Measurements from ENCODE around the gene DOCK1.

The DOCK1 gene

GRCh38 chr10:127315888-127316287, 410.7 kb downstream of the DOCK1 start:
- H3K23ac ChIP-seq (ENCODE audit: low read length), result no peak overlapping the region
- no peak overlapping the region for H2BK120ac ChIP-seq (ENCODE audit: low read depth, low read length)
- no peaks in the 10 kb centered on the region for H3K36me3 ChIP-seq (ENCODE audit: control insufficient read depth, insufficient read depth, low read length)
- no peak overlapping the region for H3K4ac ChIP-seq (ENCODE audit: low read depth, low read length)
- no peaks in the 10 kb centered on the region for H3K79me1 ChIP-seq (ENCODE audit: low read length)
- no peak overlapping the region for H3K18ac ChIP-seq (ENCODE audit: low read length)
- no peak overlapping the region for H3K9ac ChIP-seq (ENCODE audit: low read length)
- no peak overlapping the region for H3K56ac ChIP-seq (ENCODE audit: low read length)
- H2BK5ac ChIP-seq (ENCODE audit: low read length), result no peak overlapping the region
- H4K5ac ChIP-seq (ENCODE audit: low read length), result no peak overlapping the region
- H3K79me2 ChIP-seq (ENCODE audit: control insufficient read depth, insufficient read depth, low read length), result no peaks in the 10 kb centered on the region
- H2AK5ac ChIP-seq (ENCODE audit: low read length), result no peak overlapping the region
- no peak overlapping the region for H4K8ac ChIP-seq (ENCODE audit: low read depth, low read length)
- H3K4me2 ChIP-seq (ENCODE audit: low read length), result no peak overlapping the region
- H3K4me1 ChIP-seq (ENCODE audit: control insufficient read depth, low read depth, low read length), result no peaks in the 10 kb centered on the region
- no peak overlapping the region for H3K27ac ChIP-seq (ENCODE audit: low read depth, low read length)
- no peak overlapping the region for H3K4me3 ChIP-seq (ENCODE audit: low read length)
- H2BK15ac ChIP-seq (replicated peaks; ENCODE audit: low read depth), result no peak overlapping the region
- H3K27me3 ChIP-seq (ENCODE audit: insufficient read depth, low read length, poor library complexity), result no peaks in the 10 kb centered on the region
- no CpG with 5 or more reads among the region's 5 CpGs for WGBS (ENCODE audit: extremely low coverage, insufficient coverage, low lambda C conversion rate)
- DNase-seq, result no peak

GRCh38 chr10:127318396-127318795, 413.2 kb downstream of the DOCK1 start:
- Histone ChIP-seq H4K5ac (ENCODE audit: low read length) (no peak overlapping the region), H2BK5ac (ENCODE audit: low read length) (no peak overlapping the region), H3K4ac (ENCODE audit: low read depth, low read length) (no peak overlapping the region), H3K4me2 (ENCODE audit: low read length) (no peak overlapping the region), H2AK5ac (ENCODE audit: low read length) (no peak overlapping the region), H3K27ac (ENCODE audit: low read depth, low read length) (no peak overlapping the region), H3K18ac (ENCODE audit: low read length) (no peak overlapping the region), H3K56ac (ENCODE audit: low read length) (no peak overlapping the region), H3K79me2 (ENCODE audit: control insufficient read depth, insufficient read depth, low read length) (no peaks in the 10 kb centered on the region), H3K4me3 (ENCODE audit: low read length) (no peak overlapping the region), H4K8ac (ENCODE audit: low read depth, low read length) (no peak overlapping the region), H3K9ac (ENCODE audit: low read length) (no peak overlapping the region), H3K4me1 (ENCODE audit: control insufficient read depth, low read depth, low read length) (no peaks in the 10 kb centered on the region), H3K27me3 (ENCODE audit: insufficient read depth, low read length, poor library complexity) (no peaks in the 10 kb centered on the region), H3K23ac (ENCODE audit: low read length) (no peak overlapping the region), H3K36me3 (ENCODE audit: control insufficient read depth, insufficient read depth, low read length) (no peaks in the 10 kb centered on the region), H2BK120ac (ENCODE audit: low read depth, low read length) (no peak overlapping the region), H2BK15ac (replicated peaks; ENCODE audit: low read depth) (no peak overlapping the region), H3K79me1 (ENCODE audit: low read length) (no peaks in the 10 kb centered on the region)
- no CpG with 5 or more reads among the region's 6 CpGs for WGBS (ENCODE audit: extremely low coverage, insufficient coverage, low lambda C conversion rate)
- DNase-seq, result no peak

GRCh38 chr10:127319271-127319670, 414.0 kb downstream of the DOCK1 start:
- Histone ChIP-seq H2BK120ac (ENCODE audit: low read depth, low read length) (no peak overlapping the region), H4K8ac (ENCODE audit: low read depth, low read length) (no peak overlapping the region)

GRCh38 chr10:127319691-127320090, 414.5 kb downstream of the DOCK1 start:
- no peak overlapping the region for H2BK5ac ChIP-seq (ENCODE audit: low read length)
- no peak overlapping the region for H2BK15ac ChIP-seq (replicated peaks; ENCODE audit: low read depth)
- WGBS (ENCODE audit: extremely low coverage, insufficient coverage, low lambda C conversion rate), result no CpG with 5 or more reads among the region's 10 CpGs
- DNase-seq, result no peak
- no peaks in the 10 kb centered on the region for H3K79me1 ChIP-seq (ENCODE audit: low read length)
- no peak overlapping the region for H3K4me3 ChIP-seq (ENCODE audit: low read length)
- no peak overlapping the region for H2BK120ac ChIP-seq (ENCODE audit: low read depth, low read length)
- no peaks in the 10 kb centered on the region for H3K79me2 ChIP-seq (ENCODE audit: control insufficient read depth, insufficient read depth, low read length)
- H3K27ac ChIP-seq (ENCODE audit: low read depth, low read length), result no peak overlapping the region
- H4K8ac ChIP-seq (ENCODE audit: low read depth, low read length), result no peak overlapping the region
- H3K27me3 ChIP-seq (ENCODE audit: insufficient read depth, low read length, poor library complexity), result no peaks in the 10 kb centered on the region
- H3K18ac ChIP-seq (ENCODE audit: low read length), result no peak overlapping the region
- H3K23ac ChIP-seq (ENCODE audit: low read length), result no peak overlapping the region
- H3K4me2 ChIP-seq (ENCODE audit: low read length), result no peak overlapping the region
- no peaks in the 10 kb centered on the region for H3K36me3 ChIP-seq (ENCODE audit: control insufficient read depth, insufficient read depth, low read length)
- H2AK5ac ChIP-seq (ENCODE audit: low read length), result no peak overlapping the region
- H3K4ac ChIP-seq (ENCODE audit: low read depth, low read length), result no peak overlapping the region
- H4K5ac ChIP-seq (ENCODE audit: low read length), result no peak overlapping the region
- no peak overlapping the region for H3K56ac ChIP-seq (ENCODE audit: low read length)
- H3K9ac ChIP-seq (ENCODE audit: low read length), result no peak overlapping the region
- H3K4me1 ChIP-seq (ENCODE audit: control insufficient read depth, low read depth, low read length), result no peaks in the 10 kb centered on the region

More at GRCh38 chr10:127319271-127319670, 414.0 kb downstream of the DOCK1 start:
- no peak overlapping the region for H3K4me2 ChIP-seq (ENCODE audit: low read length)
- H3K9ac ChIP-seq (ENCODE audit: low read length), result no peak overlapping the region
- no peak overlapping the region for H3K4me3 ChIP-seq (ENCODE audit: low read length)
- no CpG with 5 or more reads among the region's 9 CpGs for WGBS (ENCODE audit: extremely low coverage, insufficient coverage, low lambda C conversion rate)
- H2BK5ac ChIP-seq (ENCODE audit: low read length), result no peak overlapping the region
- no peaks in the 10 kb centered on the region for H3K36me3 ChIP-seq (ENCODE audit: control insufficient read depth, insufficient read depth, low read length)
- no peak overlapping the region for H3K18ac ChIP-seq (ENCODE audit: low read length)
- no peak overlapping the region for H2AK5ac ChIP-seq (ENCODE audit: low read length)
- H3K4ac ChIP-seq (ENCODE audit: low read depth, low read length), result no peak overlapping the region
- H3K79me2 ChIP-seq (ENCODE audit: control insufficient read depth, insufficient read depth, low read length), result no peaks in the 10 kb centered on the region
- no peaks in the 10 kb centered on the region for H3K4me1 ChIP-seq (ENCODE audit: control insufficient read depth, low read depth, low read length)
- no peak overlapping the region for H2BK15ac ChIP-seq (replicated peaks; ENCODE audit: low read depth)
- H3K23ac ChIP-seq (ENCODE audit: low read length), result no peak overlapping the region
- H3K56ac ChIP-seq (ENCODE audit: low read length), result no peak overlapping the region
- H3K27ac ChIP-seq (ENCODE audit: low read depth, low read length), result no peak overlapping the region
- no peaks in the 10 kb centered on the region for H3K27me3 ChIP-seq (ENCODE audit: insufficient read depth, low read length, poor library complexity)
- H4K5ac ChIP-seq (ENCODE audit: low read length), result no peak overlapping the region
- no peaks in the 10 kb centered on the region for H3K79me1 ChIP-seq (ENCODE audit: low read length)
- no peak for DNase-seq

GRCh38 chr10:127320176-127320575, 414.9 kb downstream of the DOCK1 start:
- Histone ChIP-seq H2AK5ac (ENCODE audit: low read length) (no peak overlapping the region), H4K5ac (ENCODE audit: low read length) (no peak overlapping the region)
- no CpG with 5 or more reads among the region's 9 CpGs for WGBS (ENCODE audit: extremely low coverage, insufficient coverage, low lambda C conversion rate)

GRCh38 chr10:127322286-127322685, 417.1 kb downstream of the DOCK1 start:
- Histone ChIP-seq H3K79me1 (ENCODE audit: low read length) (no peaks in the 10 kb centered on the region), H3K79me2 (ENCODE audit: control insufficient read depth, insufficient read depth, low read length) (no peaks in the 10 kb centered on the region), H3K56ac (ENCODE audit: low read length) (no peak overlapping the region), H3K9ac (ENCODE audit: low read length) (no peak overlapping the region), H3K4me3 (ENCODE audit: low read length) (no peak overlapping the region), H2AK5ac (ENCODE audit: low read length) (no peak overlapping the region), H2BK15ac (replicated peaks; ENCODE audit: low read depth) (no peak overlapping the region), H2BK120ac (ENCODE audit: low read depth, low read length) (no peak overlapping the region), H3K23ac (ENCODE audit: low read length) (no peak overlapping the region), H3K4me1 (ENCODE audit: control insufficient read depth, low read depth, low read length) (no peaks in the 10 kb centered on the region), H3K36me3 (ENCODE audit: control insufficient read depth, insufficient read depth, low read length) (no peaks in the 10 kb centered on the region), H3K27me3 (ENCODE audit: insufficient read depth, low read length, poor library complexity) (no peaks in the 10 kb centered on the region), H2BK5ac (ENCODE audit: low read length) (no peak overlapping the region), H3K27ac (ENCODE audit: low read depth, low read length) (no peak overlapping the region), H3K4ac (ENCODE audit: low read depth, low read length) (no peak overlapping the region), H4K8ac (ENCODE audit: low read depth, low read length) (no peak overlapping the region), H3K18ac (ENCODE audit: low read length) (no peak overlapping the region), H3K4me2 (ENCODE audit: low read length) (no peak overlapping the region), H4K5ac (ENCODE audit: low read length) (no peak overlapping the region)
- DNase-seq, result no peak
- WGBS (ENCODE audit: extremely low coverage, insufficient coverage, low lambda C conversion rate), result no CpG with 5 or more reads among the region's 1 CpG

More at GRCh38 chr10:127320176-127320575, 414.9 kb downstream of the DOCK1 start:
- H3K4me2 ChIP-seq (ENCODE audit: low read length), result no peak overlapping the region
- no peak overlapping the region for H3K18ac ChIP-seq (ENCODE audit: low read length)
- no peak overlapping the region for H2BK5ac ChIP-seq (ENCODE audit: low read length)
- no peaks in the 10 kb centered on the region for H3K79me1 ChIP-seq (ENCODE audit: low read length)
- no peaks in the 10 kb centered on the region for H3K27me3 ChIP-seq (ENCODE audit: insufficient read depth, low read length, poor library complexity)
- no peak overlapping the region for H4K8ac ChIP-seq (ENCODE audit: low read depth, low read length)
- H3K4me3 ChIP-seq (ENCODE audit: low read length), result no peak overlapping the region
- DNase-seq, result no peak
- H2BK120ac ChIP-seq (ENCODE audit: low read depth, low read length), result no peak overlapping the region
- H2BK15ac ChIP-seq (replicated peaks; ENCODE audit: low read depth), result no peak overlapping the region
- H3K4me1 ChIP-seq (ENCODE audit: control insufficient read depth, low read depth, low read length), result no peaks in the 10 kb centered on the region
- no peak overlapping the region for H3K27ac ChIP-seq (ENCODE audit: low read depth, low read length)
- no peak overlapping the region for H3K4ac ChIP-seq (ENCODE audit: low read depth, low read length)
- H3K79me2 ChIP-seq (ENCODE audit: control insufficient read depth, insufficient read depth, low read length), result no peaks in the 10 kb centered on the region
- H3K56ac ChIP-seq (ENCODE audit: low read length), result no peak overlapping the region
- no peak overlapping the region for H3K9ac ChIP-seq (ENCODE audit: low read length)
- H3K36me3 ChIP-seq (ENCODE audit: control insufficient read depth, insufficient read depth, low read length), result no peaks in the 10 kb centered on the region
- no peak overlapping the region for H3K23ac ChIP-seq (ENCODE audit: low read length)

All from mesendoderm (in vitro differentiated cells).